Common myeloid progenitor, CD34-positive (primary cell): ENCODE results near the gene IPO9.

ENCODE experiments used
- CTCF ChIA-PET: fragments of 350-600 bp; sonication (Branson Sonifier 250); formaldehyde crosslinking; loops from one replicate; lab custom pipeline; 2021; ENCODE audit warnings: antibody characterized with exemption; lab: Charles Lee
- POLR2A ChIA-PET: fragments of 350-600 bp; sonication (Branson Sonifier 250); formaldehyde crosslinking; loops from one replicate; lab custom pipeline; 2021; ENCODE audit warnings: antibody characterized with exemption; lab: Charles Lee
- DNase-seq, 3 donors: peaks; one replicate each; pipeline versions ENCODE4 v3.0.0 to v3.0.0-alpha.2; 2013
- H3K27ac ChIP-seq, 2 experiments: 1 replicate in 1 of 2; 2 replicates in 1 of 2; pipeline ENCODE4 v1.7.0; 2013; ENCODE audit warnings: inconsistent platforms in 2 of 2, low read length in 2 of 2, mild to moderate bottlenecking in 2 of 2, low read depth in 1 of 2, moderate library complexity in 1 of 2; ENCODE audit not compliant: severe bottlenecking in 2 of 2, insufficient read depth in 1 of 2, poor library complexity in 1 of 2
- H3K27me3 ChIP-seq, 5 experiments: replicated peaks in 2 of 5; 1 replicate in 3 of 5; 2 replicates in 2 of 5; pipeline versions ENCODE4 v1.6.1 to v1.7.0; 2013; ENCODE audit warnings: low read length in 4 of 5, mild to moderate bottlenecking in 2 of 5, moderate library complexity in 2 of 5, inconsistent platforms in 1 of 5; ENCODE audit not compliant: insufficient read depth in 5 of 5, control insufficient read depth in 4 of 5
- H3K36me3 ChIP-seq, 4 experiments: 1 replicate in 2 of 4; 2 replicates in 2 of 4; pipeline versions ENCODE4 v1.6.1 to v1.7.0; 2013; ENCODE audit warnings: low read length in 3 of 4, control low read depth in 1 of 4, mild to moderate bottlenecking in 1 of 4; ENCODE audit not compliant: control insufficient read depth in 4 of 4, insufficient read depth in 4 of 4
- H3K4me1 ChIP-seq, 4 experiments: 1 replicate in 3 of 4; 2 replicates in 1 of 4; pipeline versions ENCODE4 v1.6.1 to v1.7.1; 2013; ENCODE audit warnings: low read length in 3 of 4, mild to moderate bottlenecking in 3 of 4, control low read depth in 1 of 4, inconsistent platforms in 1 of 4, moderate library complexity in 1 of 4; ENCODE audit not compliant: control insufficient read depth in 4 of 4, insufficient read depth in 4 of 4; ENCODE audit errors: control extremely low read depth in 1 of 4
- H3K4me3 ChIP-seq, 7 experiments: 1 replicate in 4 of 7; 2 replicates in 3 of 7; pipeline versions ENCODE4 v1.5.1 to v1.7.0; 2013; ENCODE audit warnings: mild to moderate bottlenecking in 7 of 7, low read length in 6 of 7, moderate library complexity in 6 of 7, inconsistent platforms in 2 of 7, low read depth in 2 of 7, control low read depth in 1 of 7; ENCODE audit not compliant: insufficient read depth in 4 of 7, control insufficient read depth in 1 of 7; ENCODE audit errors: extremely low read depth in 1 of 7
- H3K9me3 ChIP-seq, 5 experiments: 1 replicate in 4 of 5; 2 replicates in 1 of 5; pipeline versions ENCODE4 v1.6.1 to v1.7.1; 2013; ENCODE audit warnings: low read length in 4 of 5, mild to moderate bottlenecking in 2 of 5, inconsistent platforms in 1 of 5, low read depth in 1 of 5, moderate library complexity in 1 of 5; ENCODE audit not compliant: control insufficient read depth in 4 of 5, insufficient read depth in 2 of 5; ENCODE audit errors: control extremely low read depth in 1 of 5
- whole genome bisulfite sequencing: methylation state at CpG from one replicate; pipeline ENCODE4 v1.1.5; 2013; ENCODE audit not compliant: insufficient coverage; 5-methylcytosine and 5-hydroxymethylcytosine counted together

Gene IPO9

DNA sequence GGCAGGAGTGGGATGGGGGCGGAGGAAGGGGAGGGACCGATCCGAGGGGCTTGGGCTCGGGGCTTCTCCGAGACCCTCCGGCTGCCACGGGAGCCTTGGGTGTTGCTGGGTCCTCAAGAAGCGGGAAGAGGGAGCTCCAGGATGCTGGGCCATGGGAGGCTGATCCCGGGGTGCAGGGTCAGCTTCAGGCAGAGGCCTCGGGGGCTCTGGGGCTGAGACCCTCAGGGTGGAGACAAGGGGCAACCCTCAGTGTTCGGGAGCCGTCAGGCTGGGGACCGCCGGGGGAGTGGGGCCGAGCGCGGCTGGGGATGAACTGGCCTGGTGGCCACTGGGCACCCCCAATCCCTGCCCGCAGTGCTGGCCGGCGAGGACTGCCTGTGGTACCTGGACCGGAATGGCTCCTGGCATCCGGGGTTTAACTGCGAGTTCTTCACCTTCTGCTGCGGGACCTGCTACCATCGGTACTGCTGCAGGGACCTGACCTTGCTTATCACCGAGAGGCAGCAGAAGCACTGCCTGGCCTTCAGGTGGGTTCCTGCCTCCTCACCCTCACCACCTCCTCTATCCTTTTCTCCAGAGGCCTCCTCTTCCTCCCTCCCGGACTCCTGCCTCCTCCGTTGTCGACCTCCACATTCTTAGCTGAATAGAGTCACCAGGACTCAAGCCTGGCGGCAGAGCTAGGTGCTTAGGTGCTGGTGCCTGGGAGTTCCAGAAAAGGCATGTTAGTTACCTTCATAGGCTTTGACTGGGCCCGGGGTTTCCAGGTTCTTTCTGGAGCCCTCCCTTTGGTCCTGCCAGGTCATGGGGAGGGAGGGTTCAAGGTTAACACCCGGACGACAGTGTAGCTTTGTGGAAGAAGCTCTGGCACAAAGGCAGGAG lies 60.4 kb downstream of the IPO9 start:
- Histone ChIP-seq H3K4me1 (peaks cover 0 to 19% (median 17%) of the 10 kb centered on the region in 4 experiments), H3K27ac (no peak overlapping the region), H3K27me3 (peaks cover 9 to 49% (median 31%) of the 10 kb centered on the region in 5 experiments), H3K4me3 (peak overlapping the region; percentile 16 to 73 (median 49)), H3K36me3 (no peaks in the 10 kb centered on the region), H3K9me3 (no peaks in the 10 kb centered on the region)
- ChIA-PET POLR2A (no interaction called here), CTCF (interaction anchor here (1.2 to 13.8 kb wide), 3 partner anchors 9 to 83 kb away, joined by 3 to 156 read pairs (median 142); no protein-coding TSS in a partner anchor)
- WGBS, result 41% methylated on average over 23 of the region's 33 CpGs
- no peak for DNase-seq

DNA sequence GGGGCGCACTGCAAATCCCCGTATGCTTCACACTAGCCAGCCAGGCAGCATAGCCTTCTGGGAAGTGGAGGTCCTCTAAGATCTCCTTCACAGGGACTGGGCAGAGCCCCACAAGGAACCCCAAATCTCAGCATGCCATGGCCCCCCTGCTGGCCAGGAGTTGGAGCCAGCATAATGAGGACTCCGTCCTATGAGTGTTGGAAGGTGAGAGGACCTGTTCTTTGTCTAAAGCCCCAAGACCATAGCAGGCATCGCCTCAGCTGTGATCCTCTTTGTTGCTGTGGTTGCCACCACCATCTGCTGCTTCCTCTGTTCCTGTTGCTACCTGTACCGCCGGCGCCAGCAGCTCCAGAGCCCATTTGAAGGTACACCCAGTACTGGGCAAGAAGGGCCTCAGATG lies 61.3 kb downstream of the IPO9 start:
- Histone ChIP-seq H3K4me1 (peaks cover 0 to 15% (median 13%) of the 10 kb centered on the region in 4 experiments), H3K36me3 (no peaks in the 10 kb centered on the region), H3K27ac (no peak overlapping the region), H3K9me3 (no peaks in the 10 kb centered on the region), H3K4me3 (no peak overlapping the region), H3K27me3 (peaks cover 9 to 49% (median 31%) of the 10 kb centered on the region in 5 experiments)
- WGBS, result 83% methylated on average over 3 of the region's 7 CpGs
- CTCF ChIA-PET, result interaction anchor here (1.2 to 13.8 kb wide), 3 partner anchors 10 to 82 kb away, joined by 3 to 156 read pairs (median 142); no protein-coding TSS in a partner anchor
- POLR2A ChIA-PET, result no interaction called here
- DNase-seq, result no peak

DNA sequence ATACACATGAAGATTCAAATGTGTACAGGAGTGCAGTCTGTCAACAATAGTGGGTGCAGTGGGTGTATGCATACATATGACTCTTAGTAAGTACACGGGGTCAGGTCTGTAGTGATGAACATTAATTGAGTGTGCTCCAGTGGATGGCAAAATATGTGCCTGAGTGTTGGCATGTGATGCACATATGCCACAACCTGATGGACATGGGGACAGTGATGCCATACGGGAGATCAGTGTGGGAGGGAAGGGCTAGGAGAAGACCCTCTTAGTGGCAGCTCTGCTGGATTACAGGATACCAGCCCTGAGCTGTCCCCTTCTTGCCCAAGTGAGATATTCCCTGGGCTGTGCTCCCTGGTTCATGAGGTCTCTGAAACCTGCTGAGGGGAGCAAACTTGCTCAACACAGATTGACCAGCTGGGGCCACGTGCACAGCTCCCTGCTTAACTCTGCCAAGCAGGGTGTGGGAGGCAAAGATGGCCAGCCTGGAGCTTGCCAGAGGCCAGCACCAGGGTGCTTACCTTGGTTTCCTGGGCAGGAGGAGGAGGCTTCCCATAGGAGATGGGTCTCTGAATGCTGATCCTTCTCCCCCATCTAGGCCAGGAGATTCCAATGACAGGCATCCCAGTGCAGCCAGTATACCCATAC lies 62.0 kb downstream of the IPO9 start:
- WGBS, result 97% methylated on average over 2 of the region's 3 CpGs
- Histone ChIP-seq H3K9me3 (no peaks in the 10 kb centered on the region), H3K36me3 (no peaks in the 10 kb centered on the region), H3K27me3 (peaks cover 9 to 49% (median 31%) of the 10 kb centered on the region in 5 experiments), H3K4me1 (peaks cover 0 to 15% (median 11%) of the 10 kb centered on the region in 4 experiments), H3K27ac (no peak overlapping the region), H3K4me3 (no peak overlapping the region)
- DNase-seq, result no peak
- ChIA-PET CTCF (interaction anchor here (1.5 to 13.8 kb wide), 3 partner anchors 10 to 409 kb away, joined by 4 to 156 read pairs (median 142); no protein-coding TSS in a partner anchor), POLR2A (no interaction called here)

DNA sequence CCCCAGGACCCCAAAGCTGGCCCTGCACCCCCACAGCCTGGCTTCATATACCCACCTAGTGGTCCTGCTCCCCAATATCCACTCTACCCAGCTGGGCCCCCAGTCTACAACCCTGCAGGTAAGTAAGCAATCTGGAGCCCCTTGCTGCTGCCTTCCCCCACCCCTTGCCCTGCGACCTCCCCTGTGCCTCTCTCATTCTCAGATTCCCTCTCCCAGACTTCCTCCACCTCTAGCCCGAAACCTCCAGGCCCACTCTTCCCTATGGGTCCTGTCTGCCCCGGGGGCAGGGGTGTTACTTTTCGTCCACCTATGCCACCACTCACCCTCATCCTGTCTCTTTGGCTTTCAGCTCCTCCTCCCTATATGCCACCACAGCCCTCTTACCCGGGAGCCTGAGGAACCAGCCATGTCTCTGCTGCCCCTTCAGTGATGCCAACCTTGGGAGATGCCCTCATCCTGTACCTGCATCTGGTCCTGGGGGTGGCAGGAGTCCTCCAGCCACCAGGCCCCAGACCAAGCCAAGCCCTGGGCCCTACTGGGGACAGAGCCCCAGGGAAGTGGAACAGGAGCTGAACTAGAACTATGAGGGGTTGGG lies 62.6 kb downstream of the IPO9 start:
- Histone ChIP-seq H3K27me3 (peaks cover 9 to 49% (median 32%) of the 10 kb centered on the region in 5 experiments), H3K4me1 (peaks cover 0 to 17% (median 12%) of the 10 kb centered on the region in 4 experiments), H3K9me3 (no peaks in the 10 kb centered on the region), H3K27ac (no peak overlapping the region), H3K36me3 (no peaks in the 10 kb centered on the region), H3K4me3 (no peak overlapping the region)
- ChIA-PET POLR2A (interaction anchor here (0.5 kb wide), 1 partner anchor 14 kb away, joined by 5 read pairs; no protein-coding TSS in a partner anchor), CTCF (interaction anchor here (1.5 to 13.8 kb wide), 3 partner anchors 11 to 409 kb away, joined by 4 to 156 read pairs (median 142); no protein-coding TSS in a partner anchor)
- 96% methylated on average over 5 of the region's 5 CpGs for WGBS
- no peak for DNase-seq

DNA sequence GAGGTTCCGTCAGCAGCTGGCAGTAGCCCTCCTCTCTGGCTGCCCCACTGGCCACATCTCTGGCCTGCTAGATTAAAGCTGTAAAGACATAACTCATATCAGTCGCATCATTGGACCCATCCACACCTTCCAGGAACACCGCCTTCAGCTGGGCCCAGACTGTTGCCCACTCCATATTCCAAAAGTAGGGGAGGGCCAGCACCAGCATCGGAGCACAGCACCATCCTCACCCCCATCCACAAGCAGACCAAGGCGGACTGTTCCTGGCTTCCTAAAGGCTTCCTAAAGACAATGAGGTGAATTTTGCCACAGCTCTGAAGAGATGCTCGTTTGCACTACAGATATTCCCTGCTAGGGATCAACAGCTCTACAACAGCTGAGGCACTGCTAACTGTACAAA lies 63.3 kb downstream of the IPO9 start:
- H3K27me3 ChIP-seq, result peaks cover 9 to 44% (median 33%) of the 10 kb centered on the region in 5 experiments
- H3K9me3 ChIP-seq, result no peaks in the 10 kb centered on the region
- peaks cover 0 to 17% (median 12%) of the 10 kb centered on the region in 4 experiments for H3K4me1 ChIP-seq
- 95% methylated on average over 4 of the region's 6 CpGs for WGBS
- no peak overlapping the region for H3K27ac ChIP-seq
- ChIA-PET POLR2A (interaction anchor here (0.5 to 0.6 kb wide), 2 partner anchors 14 to 1467 kb away, joined by 3 to 5 read pairs; no protein-coding TSS in a partner anchor), CTCF (interaction anchor here (1.2 to 13.8 kb wide), 4 partner anchors 12 to 410 kb away, joined by 3 to 156 read pairs (median 73); no protein-coding TSS in a partner anchor)
- no peak overlapping the region for H3K4me3 ChIP-seq
- H3K36me3 ChIP-seq, result no peaks in the 10 kb centered on the region
- no peak for DNase-seq

DNA sequence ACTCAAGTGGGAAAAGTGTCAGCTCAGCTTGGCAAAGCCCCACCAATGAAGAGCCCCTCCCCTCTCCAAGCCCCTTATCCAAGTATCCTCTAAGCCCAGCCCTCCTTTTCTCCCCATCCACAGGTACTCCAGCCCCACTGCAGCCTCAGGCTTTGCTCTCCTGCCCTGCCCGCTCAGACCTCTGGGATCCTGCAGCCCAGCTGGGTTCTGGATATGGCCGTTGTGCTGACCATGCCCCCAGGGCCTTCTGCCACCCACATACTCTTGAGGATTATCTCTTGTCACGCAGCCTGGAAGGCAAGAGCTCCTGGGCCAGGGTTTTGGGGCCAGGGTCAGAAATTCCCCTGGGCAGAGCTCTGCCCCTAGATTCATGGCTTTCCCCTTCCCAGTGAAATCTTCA lies 64.5 kb downstream of the IPO9 start:
- H3K9me3 ChIP-seq, result no peaks in the 10 kb centered on the region
- peaks cover 0 to 14% (median 10%) of the 10 kb centered on the region in 4 experiments for H3K4me1 ChIP-seq
- no peaks in the 10 kb centered on the region for H3K36me3 ChIP-seq
- H3K27me3 ChIP-seq, result peaks cover 5 to 32% (median 24%) of the 10 kb centered on the region in 5 experiments
- CTCF ChIA-PET, result interaction anchor here (0.9 to 13.8 kb wide), 8 partner anchors 13 to 228 kb away, joined by 3 to 156 read pairs (median 24); partner anchors contain the start of gene LMOD1
- 91% methylated on average over 3 of the region's 3 CpGs for WGBS
- H3K27ac ChIP-seq, result no peak overlapping the region
- no peak for DNase-seq
- POLR2A ChIA-PET, result no interaction called here
- H3K4me3 ChIP-seq, result no peak overlapping the region
